ENCODE data around the gene RTTN. TPM values are rescaled to one million over a fixed set of nuclear protein-coding genes. Genes with fewer than 3 reads are reported as not detected.
A peak's percentile ranks its signal among the peaks of the same experiment; 100 is the strongest.

Gene RTTN
- total RNA-seq, 2 donors from 2014 or later, result 23.9 to 26.7 TPM

DNA sequence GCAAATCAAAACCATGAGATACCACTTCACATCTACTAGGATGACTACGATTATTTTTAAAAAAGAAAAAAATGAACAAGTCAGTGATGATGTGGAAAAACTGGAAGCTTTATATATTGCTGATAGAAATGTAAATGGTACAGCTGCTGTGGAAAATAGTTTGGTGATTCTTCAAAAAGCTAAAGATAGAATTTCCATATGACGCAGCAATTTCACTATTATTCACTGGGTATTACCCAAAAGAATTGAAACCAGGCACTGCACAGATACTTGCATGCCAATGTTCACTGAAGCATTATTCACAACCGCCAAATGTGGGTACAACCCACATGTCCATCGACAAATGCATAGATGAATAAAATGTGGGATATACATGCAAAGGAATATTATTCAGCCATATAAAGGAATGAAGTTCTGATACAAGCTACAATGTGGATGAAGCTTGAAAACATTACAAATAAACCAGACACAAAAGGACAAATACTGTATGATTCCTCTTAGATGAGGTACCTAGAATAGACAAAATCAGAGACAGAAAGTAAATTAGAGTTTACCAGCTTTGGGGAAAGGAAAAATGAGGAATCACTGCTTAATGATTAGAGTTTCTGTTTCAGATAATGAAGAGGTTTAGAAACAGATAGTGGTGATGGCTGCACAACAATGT, 11.1 kb downstream of the RTTN start:
- no peaks in the 10 kb centered on the region for H3K27me3 Mint-ChIP-seq
- no peak overlapping the region for H3K27ac Mint-ChIP-seq
- no peaks in the 10 kb centered on the region for H3K9me3 ChIP-seq (ENCODE audit: control insufficient read depth, low read length, poor library complexity, severe bottlenecking)
- H3K36me3 Mint-ChIP-seq (ENCODE audit: low read depth), result peaks cover 9% of the 10 kb centered on the region
- H3K4me3 Mint-ChIP-seq, result no peak overlapping the region
- H3K4me1 Mint-ChIP-seq, result peaks cover 13% of the 10 kb centered on the region
- ATAC-seq (no peak), DNase-seq (no peak)

DNA sequence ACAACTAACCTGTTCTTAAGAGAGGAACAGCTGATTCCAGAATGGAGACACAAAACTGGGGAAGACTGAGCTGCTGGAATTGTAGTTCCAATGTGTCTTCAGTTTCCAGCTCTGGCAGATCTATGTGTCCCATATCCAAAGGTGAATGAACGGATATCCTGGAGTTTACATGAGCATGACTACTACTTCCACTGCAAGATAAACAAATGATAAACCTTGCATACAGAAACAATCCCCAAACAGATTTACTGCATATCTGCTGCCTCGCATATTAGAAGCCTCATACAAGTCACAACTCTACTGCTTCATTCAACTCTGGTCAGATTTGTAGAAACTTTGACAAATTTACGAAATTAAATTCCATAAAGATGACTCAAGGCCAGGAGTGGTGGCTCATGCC, 15.0 kb downstream of the RTTN start:
- DNase-seq, result no peak
- no peaks in the 10 kb centered on the region for H3K9me3 ChIP-seq (ENCODE audit: control insufficient read depth, low read length, poor library complexity, severe bottlenecking)
- peaks cover 7% of the 10 kb centered on the region for H3K4me1 Mint-ChIP-seq
- peaks cover 9% of the 10 kb centered on the region for H3K36me3 Mint-ChIP-seq (ENCODE audit: low read depth)
- H3K27ac Mint-ChIP-seq, result no peak overlapping the region
- H3K4me3 Mint-ChIP-seq, result no peak overlapping the region
- no peaks in the 10 kb centered on the region for H3K27me3 Mint-ChIP-seq
- no peak for ATAC-seq

DNA sequence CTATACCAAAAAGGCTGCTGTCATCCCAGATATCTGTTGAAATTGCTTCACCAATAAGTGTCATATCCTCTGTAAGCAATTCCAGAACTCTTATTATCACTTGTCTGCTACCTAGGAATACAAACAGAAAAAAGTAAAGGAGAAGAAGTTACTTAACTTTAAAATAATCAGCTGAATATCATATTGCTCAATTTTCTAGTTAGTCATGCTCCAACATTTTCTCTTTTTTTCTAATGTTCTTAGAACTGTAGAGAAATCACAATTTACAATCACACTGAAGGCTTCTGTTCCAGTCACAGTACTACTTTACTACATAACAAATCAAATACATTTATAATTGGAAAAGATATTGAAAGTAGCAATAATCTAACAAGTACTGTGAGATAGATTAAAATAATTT, 17.4 kb downstream of the RTTN start:
- ATAC-seq (no peak), DNase-seq (no peak)
- H3K36me3 Mint-ChIP-seq (ENCODE audit: low read depth), result peaks cover 13% of the 10 kb centered on the region
- H3K27me3 Mint-ChIP-seq, result no peaks in the 10 kb centered on the region
- peaks cover 10% of the 10 kb centered on the region for H3K4me1 Mint-ChIP-seq
- H3K4me3 Mint-ChIP-seq, result no peak overlapping the region
- H3K27ac Mint-ChIP-seq, result no peak overlapping the region
- no peaks in the 10 kb centered on the region for H3K9me3 ChIP-seq (ENCODE audit: control insufficient read depth, low read length, poor library complexity, severe bottlenecking)

DNA sequence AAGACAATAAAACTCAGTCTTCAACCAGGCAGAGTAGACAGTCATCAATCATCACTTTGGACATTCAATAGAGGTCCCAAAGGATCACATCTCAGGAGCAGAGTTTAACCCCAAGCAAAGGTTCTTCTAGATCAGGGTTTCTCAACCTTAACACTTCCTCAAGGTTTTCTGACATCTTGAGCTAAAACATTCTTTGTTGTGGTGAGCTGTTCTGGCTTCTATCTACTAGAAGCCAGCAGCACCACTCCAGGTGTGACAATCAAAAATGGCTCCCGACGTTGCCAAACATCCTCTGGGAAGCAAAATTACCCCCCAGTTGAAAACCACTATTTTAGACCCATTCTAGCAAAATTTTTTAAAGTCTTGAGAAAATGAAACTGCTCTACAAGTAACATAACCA, 22.0 kb downstream of the RTTN start:
- no peak for ATAC-seq

DNA sequence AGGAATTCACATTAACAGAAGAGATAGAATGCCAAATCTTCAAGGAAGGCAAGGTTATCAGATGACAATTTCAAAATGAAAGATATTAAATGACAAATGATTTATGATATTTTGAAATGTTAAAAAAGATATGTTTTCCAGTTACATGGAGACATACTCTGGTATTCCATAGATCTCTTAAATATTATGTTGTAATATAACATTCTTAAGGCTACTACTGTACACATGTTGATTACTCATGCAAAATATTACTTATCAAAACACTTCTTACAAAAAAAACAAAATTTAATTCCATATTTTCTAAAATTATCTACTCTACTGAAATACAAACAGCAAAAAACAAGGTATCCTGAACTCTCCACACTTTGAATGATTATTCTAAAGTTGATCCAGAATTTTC, 22.9 kb downstream of the RTTN start:
- peaks cover 20% of the 10 kb centered on the region for H3K4me1 Mint-ChIP-seq
- ATAC-seq (no peak), DNase-seq (no peak)
- no peaks in the 10 kb centered on the region for H3K27me3 Mint-ChIP-seq
- H3K9me3 ChIP-seq (ENCODE audit: control insufficient read depth, low read length, poor library complexity, severe bottlenecking), result no peaks in the 10 kb centered on the region
- no peak overlapping the region for H3K4me3 Mint-ChIP-seq
- H3K27ac Mint-ChIP-seq, result no peak overlapping the region
- H3K36me3 Mint-ChIP-seq (ENCODE audit: low read depth), result peaks cover 14% of the 10 kb centered on the region

More for the DNA sequence above, 22.0 kb downstream of the RTTN start:
- Mint-ChIP-seq H3K4me3 (no peak overlapping the region), H3K4me1 (peaks cover 18% of the 10 kb centered on the region), H3K27ac (no peak overlapping the region), H3K27me3 (no peaks in the 10 kb centered on the region), H3K36me3 (ENCODE audit: low read depth) (peaks cover 10% of the 10 kb centered on the region)
- DNase-seq, result no peak
- H3K9me3 ChIP-seq (ENCODE audit: control insufficient read depth, low read length, poor library complexity, severe bottlenecking), result no peaks in the 10 kb centered on the region

DNA sequence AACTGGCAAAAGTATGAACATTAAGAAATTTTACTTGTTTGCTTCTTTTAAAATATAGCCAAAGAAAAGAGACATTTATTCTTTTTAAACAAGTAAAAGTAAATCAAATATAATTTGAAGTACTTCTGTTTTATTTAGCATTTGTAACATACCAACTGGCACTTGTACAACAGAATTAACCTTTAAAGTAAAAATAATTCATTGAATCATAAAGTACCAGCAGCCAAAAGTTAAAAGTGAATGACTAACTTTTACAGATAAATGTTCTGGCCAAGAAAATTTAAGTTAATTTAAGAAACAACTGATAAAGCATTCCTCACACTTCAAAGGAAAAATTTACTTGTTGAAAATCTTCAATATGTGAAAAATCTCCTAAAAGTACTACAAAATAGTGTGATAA, 23.8 kb downstream of the RTTN start:
- DNase-seq (no peak), ATAC-seq (no peak)
- H3K27ac Mint-ChIP-seq, result no peak overlapping the region
- no peaks in the 10 kb centered on the region for H3K9me3 ChIP-seq (ENCODE audit: control insufficient read depth, low read length, poor library complexity, severe bottlenecking)
- H3K36me3 Mint-ChIP-seq (ENCODE audit: low read depth), result peaks cover 15% of the 10 kb centered on the region
- H3K4me3 Mint-ChIP-seq, result no peak overlapping the region
- peaks cover 20% of the 10 kb centered on the region for H3K4me1 Mint-ChIP-seq
- H3K27me3 Mint-ChIP-seq, result no peaks in the 10 kb centered on the region

DNA sequence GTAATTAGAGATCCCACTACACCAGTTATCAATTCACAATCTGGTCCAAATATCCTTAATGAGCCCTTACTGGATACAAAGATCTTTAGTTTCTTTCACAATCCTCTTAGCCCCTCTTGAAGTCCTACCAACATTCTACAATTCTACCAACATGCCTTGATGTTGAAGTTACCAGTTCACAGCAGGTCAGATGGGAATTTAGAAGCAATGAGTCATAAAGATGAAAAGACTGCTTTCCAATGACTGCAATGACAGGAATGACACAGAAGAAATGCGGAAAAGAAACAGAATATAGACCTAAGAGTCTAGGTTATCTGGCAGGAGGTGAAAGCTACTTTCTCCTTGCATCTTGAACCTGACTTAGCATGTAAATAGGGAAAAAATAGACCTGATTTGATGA, 24.5 kb downstream of the RTTN start:
- Mint-ChIP-seq H3K4me1 (peaks cover 20% of the 10 kb centered on the region), H3K27me3 (no peaks in the 10 kb centered on the region), H3K36me3 (ENCODE audit: low read depth) (peaks cover 10% of the 10 kb centered on the region), H3K4me3 (peak overlapping the region; percentile 0), H3K27ac (no peak overlapping the region)
- no peaks in the 10 kb centered on the region for H3K9me3 ChIP-seq (ENCODE audit: control insufficient read depth, low read length, poor library complexity, severe bottlenecking)
- no peak for ATAC-seq
- DNase-seq, result no peak

DNA sequence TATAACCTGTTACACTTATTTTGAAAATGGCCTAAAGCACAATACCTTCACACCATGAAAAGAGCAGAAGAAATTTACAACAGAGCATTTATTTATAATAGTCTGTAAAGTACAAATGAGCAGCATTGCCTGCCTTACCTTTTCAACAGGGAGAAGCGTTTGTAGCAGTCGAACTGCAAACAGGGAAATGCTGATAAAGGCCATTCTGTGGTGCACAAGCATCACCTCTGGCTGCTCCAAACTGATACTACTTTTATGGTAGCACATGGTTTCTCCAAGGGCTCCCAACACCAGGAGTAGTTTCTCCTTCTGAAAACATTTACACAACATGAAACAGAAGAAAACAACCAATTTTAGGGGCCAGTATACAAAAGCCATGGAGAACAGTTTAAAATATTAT, 28.9 kb downstream of the RTTN start:
- H3K4me1 Mint-ChIP-seq, result peaks cover 12% of the 10 kb centered on the region
- ATAC-seq (no peak), DNase-seq (no peak)
- H3K4me3 Mint-ChIP-seq, result no peak overlapping the region
- peaks cover 5% of the 10 kb centered on the region for H3K36me3 Mint-ChIP-seq (ENCODE audit: low read depth)
- no peak overlapping the region for H3K27ac Mint-ChIP-seq
- no peaks in the 10 kb centered on the region for H3K27me3 Mint-ChIP-seq
- no peaks in the 10 kb centered on the region for H3K9me3 ChIP-seq (ENCODE audit: control insufficient read depth, low read length, poor library complexity, severe bottlenecking)

DNA sequence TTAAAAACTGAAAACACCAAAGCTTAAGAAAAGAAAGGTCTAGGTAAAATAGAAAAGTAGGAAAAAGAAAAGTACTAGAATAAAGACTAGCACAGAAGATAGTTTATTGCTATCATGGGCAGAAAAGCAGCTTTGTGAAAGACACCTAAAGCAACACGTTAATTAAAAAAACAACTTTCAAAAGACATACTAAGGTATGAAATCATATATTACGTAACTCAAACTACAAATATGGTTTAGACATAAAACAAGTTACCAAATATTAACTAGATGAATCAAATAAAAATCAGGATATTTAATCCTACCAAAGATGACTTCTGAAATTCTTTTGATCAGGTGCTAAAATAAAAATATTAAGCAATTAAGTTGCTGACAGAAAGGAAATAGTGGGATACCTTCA, 30.3 kb downstream of the RTTN start:
- peaks cover 11% of the 10 kb centered on the region for H3K36me3 Mint-ChIP-seq (ENCODE audit: low read depth)
- no peak overlapping the region for H3K4me3 Mint-ChIP-seq
- no peaks in the 10 kb centered on the region for H3K9me3 ChIP-seq (ENCODE audit: control insufficient read depth, low read length, poor library complexity, severe bottlenecking)
- no peak overlapping the region for H3K27ac Mint-ChIP-seq
- H3K4me1 Mint-ChIP-seq, result peaks cover 12% of the 10 kb centered on the region
- ATAC-seq (no peak), DNase-seq (no peak)
- H3K27me3 Mint-ChIP-seq, result no peaks in the 10 kb centered on the region

DNA sequence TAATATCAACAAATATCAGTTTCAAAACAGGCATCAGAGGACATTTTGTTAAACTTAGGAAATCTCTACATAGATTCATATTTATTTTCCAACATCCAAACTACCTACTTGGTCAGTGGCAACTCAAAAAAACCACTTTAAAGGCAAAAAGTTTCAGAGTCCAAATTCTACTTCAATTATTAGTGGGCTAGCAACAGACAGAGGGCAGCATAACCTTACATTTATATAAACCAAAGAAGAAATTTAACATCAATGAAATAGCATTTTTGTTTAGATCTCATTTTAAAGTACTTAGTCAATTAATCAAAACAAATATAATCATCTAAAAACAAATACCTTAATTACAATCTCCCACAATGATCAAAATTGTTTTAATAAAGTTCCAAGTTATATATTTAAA, 33.3 kb downstream of the RTTN start:
- ATAC-seq (no peak), DNase-seq (no peak)
- no peaks in the 10 kb centered on the region for H3K9me3 ChIP-seq (ENCODE audit: control insufficient read depth, low read length, poor library complexity, severe bottlenecking)
- Mint-ChIP-seq H3K4me1 (peaks cover 14% of the 10 kb centered on the region), H3K27me3 (no peaks in the 10 kb centered on the region), H3K4me3 (no peak overlapping the region), H3K36me3 (ENCODE audit: low read depth) (peaks cover 13% of the 10 kb centered on the region), H3K27ac (no peak overlapping the region)

DNA sequence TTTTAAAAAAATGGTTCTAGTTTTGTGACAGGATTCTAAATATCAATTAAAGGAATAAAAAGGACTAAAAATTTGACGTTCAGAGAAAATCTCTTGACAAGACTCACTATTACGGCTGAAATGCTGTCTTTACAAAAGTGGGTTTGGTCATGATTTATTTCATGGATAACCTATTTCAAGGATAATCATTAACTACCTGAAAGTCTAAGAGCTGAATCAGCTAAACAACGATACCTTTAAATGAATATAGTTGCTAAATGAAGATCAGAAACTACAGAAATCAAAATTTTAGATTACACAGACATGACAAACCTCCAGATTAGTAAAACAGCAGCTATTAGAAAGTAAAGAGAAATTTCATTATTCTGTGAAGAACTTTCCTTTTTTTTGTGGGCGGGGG, 35.7 kb downstream of the RTTN start:
- H3K36me3 Mint-ChIP-seq (ENCODE audit: low read depth), result peaks cover 13% of the 10 kb centered on the region
- ATAC-seq (no peak), DNase-seq (no peak)
- H3K4me3 Mint-ChIP-seq, result no peak overlapping the region
- no peaks in the 10 kb centered on the region for H3K9me3 ChIP-seq (ENCODE audit: control insufficient read depth, low read length, poor library complexity, severe bottlenecking)
- peaks cover 19% of the 10 kb centered on the region for H3K4me1 Mint-ChIP-seq
- H3K27ac Mint-ChIP-seq, result no peak overlapping the region
- no peaks in the 10 kb centered on the region for H3K27me3 Mint-ChIP-seq

DNA sequence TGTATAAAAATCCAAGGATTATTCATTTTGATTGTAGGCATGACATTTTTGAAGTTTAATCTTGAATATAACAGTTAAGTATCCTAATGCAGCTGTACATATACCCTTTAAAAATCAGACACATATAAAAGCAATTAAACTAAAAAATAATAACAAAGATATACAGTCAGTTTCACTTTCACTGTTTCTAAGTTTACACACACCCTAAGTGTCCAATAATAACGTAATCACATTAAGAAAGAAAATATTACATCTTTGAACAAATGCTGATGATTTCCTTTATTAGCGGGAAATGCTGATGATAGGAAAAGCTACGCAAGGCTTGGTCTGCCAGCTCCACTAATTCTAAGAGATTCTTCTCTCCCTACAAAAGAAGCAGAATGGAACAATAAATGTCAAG, 38.8 kb downstream of the RTTN start:
- DNase-seq (no peak), ATAC-seq (no peak)
- H3K27me3 Mint-ChIP-seq, result no peaks in the 10 kb centered on the region
- no peak overlapping the region for H3K4me3 Mint-ChIP-seq
- peaks cover 15% of the 10 kb centered on the region for H3K36me3 Mint-ChIP-seq (ENCODE audit: low read depth)
- H3K9me3 ChIP-seq (ENCODE audit: control insufficient read depth, low read length, poor library complexity, severe bottlenecking), result no peaks in the 10 kb centered on the region
- H3K27ac Mint-ChIP-seq, result no peak overlapping the region
- peaks cover 15% of the 10 kb centered on the region for H3K4me1 Mint-ChIP-seq

DNA sequence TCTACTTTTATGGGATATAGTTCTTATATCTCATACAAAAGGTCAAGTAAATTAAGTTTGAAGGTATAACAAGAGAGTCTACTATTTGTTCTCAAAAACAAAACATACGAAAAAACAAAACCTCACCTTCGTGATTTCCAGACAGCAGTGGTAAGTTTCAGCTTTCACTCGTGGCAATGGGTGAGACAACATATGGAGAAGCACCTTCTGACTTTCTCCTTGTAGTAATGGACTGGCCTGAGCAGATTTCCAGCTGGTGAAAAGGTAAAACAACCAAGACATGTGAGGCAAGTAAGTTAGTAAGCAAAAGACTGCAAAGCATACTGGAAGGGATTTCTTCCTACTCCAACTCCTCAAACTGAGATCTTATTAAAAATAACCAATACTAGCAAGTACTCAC, 39.6 kb downstream of the RTTN start:
- Mint-ChIP-seq H3K4me1 (peaks cover 15% of the 10 kb centered on the region), H3K27ac (peak overlapping the region; percentile 47), H3K27me3 (no peaks in the 10 kb centered on the region), H3K4me3 (no peak overlapping the region), H3K36me3 (ENCODE audit: low read depth) (peaks cover 17% of the 10 kb centered on the region)
- ATAC-seq (no peak), DNase-seq (no peak)
- H3K9me3 ChIP-seq (ENCODE audit: control insufficient read depth, low read length, poor library complexity, severe bottlenecking), result no peaks in the 10 kb centered on the region

DNA sequence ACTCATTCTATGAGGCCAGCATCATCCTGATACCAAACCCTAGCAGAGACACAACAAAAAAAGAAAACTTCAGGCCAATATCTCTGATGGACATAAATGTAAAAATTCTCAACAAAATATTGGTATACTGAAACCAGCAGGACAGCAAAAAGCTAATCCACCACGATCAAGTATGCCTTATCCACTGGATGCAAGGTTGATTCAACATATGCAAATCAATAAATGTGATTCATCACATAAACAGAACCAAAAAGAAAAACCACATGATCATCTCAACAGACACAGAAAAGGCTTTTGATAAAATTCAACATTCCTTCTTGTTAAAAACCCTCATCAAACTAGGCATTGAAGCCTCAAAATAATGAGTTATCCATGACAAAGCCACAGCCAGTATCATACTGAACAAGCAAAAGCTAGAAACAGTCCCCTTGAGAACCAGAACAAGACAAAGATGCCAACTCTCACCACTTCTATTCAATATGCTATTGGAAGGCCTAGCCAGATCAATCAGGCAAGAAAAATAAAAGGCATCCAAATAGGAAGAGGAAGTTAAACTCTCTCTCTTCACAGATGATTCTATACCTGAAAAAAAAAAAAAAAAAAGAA, 45.3 kb downstream of the RTTN start:
- H3K9me3 ChIP-seq (ENCODE audit: control insufficient read depth, low read length, poor library complexity, severe bottlenecking), result no peaks in the 10 kb centered on the region
- no peak for DNase-seq
- H3K27ac Mint-ChIP-seq, result peak overlapping the region; percentile 1
- H3K4me3 Mint-ChIP-seq, result no peak overlapping the region
- no peaks in the 10 kb centered on the region for H3K27me3 Mint-ChIP-seq
- H3K36me3 Mint-ChIP-seq (ENCODE audit: low read depth), result peaks cover 20% of the 10 kb centered on the region
- ATAC-seq, result no peak
- H3K4me1 Mint-ChIP-seq, result peaks cover 12% of the 10 kb centered on the region

Measured in T-helper 17 cell (primary cell).